HepG2 (cell line): ENCODE results near the gene RNU7-1. TPM values are rescaled to one million over a fixed set of nuclear protein-coding genes. Genes with fewer than 3 reads are reported as not detected.

ENCODE experiments used
- ARNTL ChIP-seq: sonication (generic); formaldehyde crosslinking; IDR thresholded peaks from 2 replicates; pipeline ENCODE4 v1.4.0; 2020; ENCODE audit warnings: mild to moderate bottlenecking, missing genetic modification reagents
- ERF ChIP-seq: IDR thresholded peaks from 2 replicates; pipeline ENCODE4 v1.6.1; 2018; ENCODE audit warnings: missing biosample characterization, missing genetic modification reagents
- ETV5 ChIP-seq: IDR thresholded peaks from 2 replicates; pipeline ENCODE4 v1.6.1; 2018; ENCODE audit warnings: missing biosample characterization, missing genetic modification reagents, inconsistent platforms, borderline replicate concordance
- KLF16 ChIP-seq, 2 experiments: sonication (generic) in 1 of 2; formaldehyde crosslinking in 1 of 2; IDR thresholded peaks; 2 replicates each; pipeline versions ENCODE4 v1.6.1 to v1.8.0; 2016 to 2023; ENCODE audit warnings: missing genetic modification reagents in 2 of 2, missing compliant biosample characterization in 1 of 2
- NRL ChIP-seq: sonication (generic); formaldehyde crosslinking; IDR thresholded peaks from 2 replicates; pipeline ENCODE4 v1.5.0; 2020; ENCODE audit warnings: missing genetic modification reagents, mild to moderate bottlenecking, moderate library complexity, borderline replicate concordance
- PRMT3 ChIP-seq: sonication (generic); formaldehyde crosslinking; IDR thresholded peaks from 2 replicates; pipeline ENCODE4 v1.8.1; 2022; ENCODE audit warnings: low read depth, mild to moderate bottlenecking, moderate library complexity, missing genetic modification reagents, borderline replicate concordance
- TOPORS ChIP-seq: sonication (generic); formaldehyde crosslinking; IDR thresholded peaks from 2 replicates; pipeline ENCODE4 v1.8.0; 2023; ENCODE audit warnings: mild to moderate bottlenecking, missing genetic modification reagents
- ZNF235 ChIP-seq: sonication (generic); formaldehyde crosslinking; IDR thresholded peaks from 2 replicates; pipeline ENCODE4 v1.8.1; 2023; ENCODE audit warnings: mild to moderate bottlenecking, missing genetic modification reagents, borderline replicate concordance
- ZNF570 ChIP-seq: sonication (generic); formaldehyde crosslinking; IDR thresholded peaks from 2 replicates; pipeline ENCODE4 v1.4.0; 2020; ENCODE audit warnings: mild to moderate bottlenecking, missing genetic modification reagents, borderline replicate concordance
- ZNF775 ChIP-seq: sonication (generic); formaldehyde crosslinking; IDR thresholded peaks from 2 replicates; pipeline ENCODE4 v1.4.0; 2020; ENCODE audit warnings: missing genetic modification reagents, mild to moderate bottlenecking, moderate library complexity, borderline replicate concordance
- ZNF776 ChIP-seq: sonication (generic); formaldehyde crosslinking; IDR thresholded peaks from 2 replicates; pipeline ENCODE4 v1.4.0; 2020; ENCODE audit warnings: mild to moderate bottlenecking, missing genetic modification reagents
- ZNF83 ChIP-seq: sonication (generic); formaldehyde crosslinking; IDR thresholded peaks from 2 replicates; pipeline ENCODE4 v1.4.0; 2020; ENCODE audit warnings: missing genetic modification reagents, mild to moderate bottlenecking, borderline replicate concordance
- polyA plus RNA-seq, 8 experiments: library from polyadenylated mRNA; depleted of rRNA in 3 of 8; stranded (reverse) in 7 of 8; unstranded in 1 of 8; fragments of >200 nt; fragmentation: Illumina TruSeq in 4 of 8; extraction: Trizol in 4 of 8; gene quantifications; 2 replicates each; pipeline versions ENCODE4 v1.2.1 to v1.2.3, GENCODE V29; 2011 to 2016; ENCODE audit warnings: low read depth in 4 of 8, missing spikeins in 1 of 8, mixed read lengths in 1 of 8; ENCODE audit not compliant: insufficient read depth in 1 of 8
- total RNA-seq, 5 experiments: library from RNA; depleted of rRNA; stranded (reverse); fragments of >200 nt; fragmentation: Illumina TruSeq; extraction: Trizol; gene quantifications; 2 replicates each; pipeline ENCODE4 v1.2.3, GENCODE V29; 2016; ENCODE audit warnings: low read depth in 1 of 5
- TF ChIP-seq, protein P1 (sequence below): sonication (generic); formaldehyde crosslinking; IDR thresholded peaks from 2 replicates; pipeline ENCODE4 v1.5.0; 2020; ENCODE audit warnings: mild to moderate bottlenecking, missing genetic modification reagents
- TF ChIP-seq, protein P2 (sequence below): sonication (generic); formaldehyde crosslinking; IDR thresholded peaks from 2 replicates; pipeline ENCODE4 v1.4.0; 2020; ENCODE audit warnings: mild to moderate bottlenecking, missing genetic modification reagents, borderline replicate concordance
- TF ChIP-seq, protein P3 (sequence below): sonication (generic); formaldehyde crosslinking; IDR thresholded peaks from 2 replicates; pipeline ENCODE4 v1.8.0; 2022; ENCODE audit warnings: missing genetic modification reagents, mild to moderate bottlenecking, inconsistent platforms, borderline replicate concordance
- TF ChIP-seq, protein P4 (sequence below): sonication (generic); formaldehyde crosslinking; IDR thresholded peaks from 2 replicates; pipeline ENCODE4 v1.5.0; 2020; ENCODE audit warnings: mild to moderate bottlenecking, missing genetic modification reagents

Gene RNU7-1
- total and polyA plus RNA-seq, 2 of the 13 experiments (the other 11 are each of a cell fraction or from before 2014, with no cell fraction given): not detected

DNA sequence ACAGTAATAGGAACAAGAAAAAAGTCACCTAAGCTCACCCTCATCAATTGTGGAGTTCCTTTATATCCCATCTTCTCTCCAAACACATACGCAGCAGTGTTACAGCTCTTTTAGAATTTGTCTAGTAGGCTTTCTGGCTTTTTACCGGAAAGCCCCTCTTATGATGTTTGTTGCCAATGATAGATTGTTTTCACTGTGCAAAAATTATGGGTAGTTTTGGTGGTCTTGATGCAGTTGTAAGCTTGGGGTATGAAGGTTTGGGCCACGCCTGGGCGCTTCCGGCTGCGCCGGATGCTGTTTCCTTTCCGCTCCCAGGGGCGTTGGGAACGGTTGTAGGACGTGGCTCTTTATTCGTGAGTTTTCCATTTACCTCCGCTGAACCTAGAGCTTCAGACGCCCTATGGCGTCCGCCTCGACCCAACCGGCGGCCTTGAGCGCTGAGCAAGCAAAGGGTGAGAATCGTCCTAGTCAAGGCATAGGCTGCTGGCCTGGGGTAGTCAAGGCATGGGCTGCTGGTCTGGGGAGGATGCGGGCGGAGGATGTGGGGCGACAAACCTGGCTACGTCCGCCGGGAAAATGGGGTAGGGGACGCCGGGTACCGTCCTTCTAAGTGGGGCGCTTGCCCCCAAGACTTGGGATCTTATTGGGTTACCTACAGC is at the start of gene RNU7-1, which contains the start of gene C12orf57 (continued):
- peak; percentile 90; the same call in 1 of the 2 replicates for TF ChIP-seq ETV5 (CRISPR knock-in tag)
- no peak for TF ChIP-seq TOPORS
- peak; percentile 70 to 99; a peak in 3 of 4 replicates for TF ChIP-seq KLF16 (CRISPR knock-in tag; IDR thresholded peaks at IDR 0.05)
- no peak for TF ChIP-seq ZNF235 (CRISPR knock-in tag)
- TF ChIP-seq, protein P1, sequence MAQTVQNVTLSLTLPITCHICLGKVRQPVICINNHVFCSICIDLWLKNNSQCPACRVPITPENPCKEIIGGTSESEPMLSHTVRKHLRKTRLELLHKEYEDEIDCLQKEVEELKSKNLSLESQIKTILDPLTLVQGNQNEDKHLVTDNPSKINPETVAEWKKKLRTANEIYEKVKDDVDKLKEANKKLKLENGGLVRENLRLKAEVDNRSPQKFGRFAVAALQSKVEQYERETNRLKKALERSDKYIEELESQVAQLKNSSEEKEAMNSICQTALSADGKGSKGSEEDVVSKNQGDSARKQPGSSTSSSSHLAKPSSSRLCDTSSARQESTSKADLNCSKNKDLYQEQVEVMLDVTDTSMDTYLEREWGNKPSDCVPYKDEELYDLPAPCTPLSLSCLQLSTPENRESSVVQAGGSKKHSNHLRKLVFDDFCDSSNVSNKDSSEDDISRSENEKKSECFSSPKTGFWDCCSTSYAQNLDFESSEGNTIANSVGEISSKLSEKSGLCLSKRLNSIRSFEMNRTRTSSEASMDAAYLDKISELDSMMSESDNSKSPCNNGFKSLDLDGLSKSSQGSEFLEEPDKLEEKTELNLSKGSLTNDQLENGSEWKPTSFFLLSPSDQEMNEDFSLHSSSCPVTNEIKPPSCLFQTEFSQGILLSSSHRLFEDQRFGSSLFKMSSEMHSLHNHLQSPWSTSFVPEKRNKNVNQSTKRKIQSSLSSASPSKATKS (CRISPR knock-in tag): no peak; the same call in 1 of the 2 replicates
- TF ChIP-seq NRL (CRISPR knock-in tag): peak; percentile 32; the same call in 1 of the 2 replicates
- TF ChIP-seq ZNF775: peak; percentile 91; the same call in 1 of the 2 replicates
- TF ChIP-seq, protein P2, sequence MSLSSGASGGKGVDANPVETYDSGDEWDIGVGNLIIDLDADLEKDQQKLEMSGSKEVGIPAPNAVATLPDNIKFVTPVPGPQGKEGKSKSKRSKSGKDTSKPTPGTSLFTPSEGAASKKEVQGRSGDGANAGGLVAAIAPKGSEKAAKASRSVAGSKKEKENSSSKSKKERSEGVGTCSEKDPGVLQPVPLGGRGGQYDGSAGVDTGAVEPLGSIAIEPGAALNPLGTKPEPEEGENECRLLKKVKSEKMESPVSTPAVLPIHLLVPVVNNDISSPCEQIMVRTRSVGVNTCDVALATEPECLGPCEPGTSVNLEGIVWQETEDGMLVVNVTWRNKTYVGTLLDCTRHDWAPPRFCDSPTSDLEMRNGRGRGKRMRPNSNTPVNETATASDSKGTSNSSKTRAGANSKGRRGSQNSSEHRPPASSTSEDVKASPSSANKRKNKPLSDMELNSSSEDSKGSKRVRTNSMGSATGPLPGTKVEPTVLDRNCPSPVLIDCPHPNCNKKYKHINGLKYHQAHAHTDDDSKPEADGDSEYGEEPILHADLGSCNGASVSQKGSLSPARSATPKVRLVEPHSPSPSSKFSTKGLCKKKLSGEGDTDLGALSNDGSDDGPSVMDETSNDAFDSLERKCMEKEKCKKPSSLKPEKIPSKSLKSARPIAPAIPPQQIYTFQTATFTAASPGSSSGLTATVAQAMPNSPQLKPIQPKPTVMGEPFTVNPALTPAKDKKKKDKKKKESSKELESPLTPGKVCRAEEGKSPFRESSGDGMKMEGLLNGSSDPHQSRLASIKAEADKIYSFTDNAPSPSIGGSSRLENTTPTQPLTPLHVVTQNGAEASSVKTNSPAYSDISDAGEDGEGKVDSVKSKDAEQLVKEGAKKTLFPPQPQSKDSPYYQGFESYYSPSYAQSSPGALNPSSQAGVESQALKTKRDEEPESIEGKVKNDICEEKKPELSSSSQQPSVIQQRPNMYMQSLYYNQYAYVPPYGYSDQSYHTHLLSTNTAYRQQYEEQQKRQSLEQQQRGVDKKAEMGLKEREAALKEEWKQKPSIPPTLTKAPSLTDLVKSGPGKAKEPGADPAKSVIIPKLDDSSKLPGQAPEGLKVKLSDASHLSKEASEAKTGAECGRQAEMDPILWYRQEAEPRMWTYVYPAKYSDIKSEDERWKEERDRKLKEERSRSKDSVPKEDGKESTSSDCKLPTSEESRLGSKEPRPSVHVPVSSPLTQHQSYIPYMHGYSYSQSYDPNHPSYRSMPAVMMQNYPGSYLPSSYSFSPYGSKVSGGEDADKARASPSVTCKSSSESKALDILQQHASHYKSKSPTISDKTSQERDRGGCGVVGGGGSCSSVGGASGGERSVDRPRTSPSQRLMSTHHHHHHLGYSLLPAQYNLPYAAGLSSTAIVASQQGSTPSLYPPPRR: peak; percentile 78
- peak; percentile 65 for TF ChIP-seq ARNTL (CRISPR knock-in tag)
- TF ChIP-seq, protein P3, sequence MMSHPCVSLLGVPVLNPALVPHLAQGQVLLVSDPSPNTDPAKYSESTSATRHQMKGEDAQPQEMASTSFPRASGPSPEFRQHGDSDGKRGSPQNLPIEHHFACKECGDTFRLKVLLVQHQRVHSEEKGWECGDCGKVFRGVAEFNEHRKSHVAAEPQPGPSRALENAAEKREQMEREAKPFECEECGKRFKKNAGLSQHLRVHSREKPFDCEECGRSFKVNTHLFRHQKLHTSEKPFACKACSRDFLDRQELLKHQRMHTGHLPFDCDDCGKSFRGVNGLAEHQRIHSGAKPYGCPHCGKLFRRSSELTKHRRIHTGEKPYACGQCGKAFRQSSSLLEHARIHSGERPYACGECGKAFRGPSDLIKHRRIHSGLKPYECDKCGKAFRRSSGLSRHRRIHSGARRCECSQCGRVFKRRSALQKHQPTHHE (CRISPR knock-in tag): peak; percentile 38; the same call in 1 of the 2 replicates
- TF ChIP-seq, protein P4, sequence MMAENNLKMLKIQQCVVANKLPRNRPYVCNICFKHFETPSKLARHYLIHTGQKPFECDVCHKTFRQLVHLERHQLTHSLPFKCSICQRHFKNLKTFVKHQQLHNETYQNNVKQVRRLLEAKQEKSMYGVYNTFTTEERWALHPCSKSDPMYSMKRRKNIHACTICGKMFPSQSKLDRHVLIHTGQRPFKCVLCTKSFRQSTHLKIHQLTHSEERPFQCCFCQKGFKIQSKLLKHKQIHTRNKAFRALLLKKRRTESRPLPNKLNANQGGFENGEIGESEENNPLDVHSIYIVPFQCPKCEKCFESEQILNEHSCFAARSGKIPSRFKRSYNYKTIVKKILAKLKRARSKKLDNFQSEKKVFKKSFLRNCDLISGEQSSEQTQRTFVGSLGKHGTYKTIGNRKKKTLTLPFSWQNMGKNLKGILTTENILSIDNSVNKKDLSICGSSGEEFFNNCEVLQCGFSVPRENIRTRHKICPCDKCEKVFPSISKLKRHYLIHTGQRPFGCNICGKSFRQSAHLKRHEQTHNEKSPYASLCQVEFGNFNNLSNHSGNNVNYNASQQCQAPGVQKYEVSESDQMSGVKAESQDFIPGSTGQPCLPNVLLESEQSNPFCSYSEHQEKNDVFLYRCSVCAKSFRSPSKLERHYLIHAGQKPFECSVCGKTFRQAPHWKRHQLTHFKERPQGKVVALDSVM (CRISPR knock-in tag): no peak
- TF ChIP-seq ZNF83: no peak
- TF ChIP-seq ZNF776 (CRISPR knock-in tag): peak; percentile 67; the same call in 1 of the 2 replicates
- peak; percentile 77 for TF ChIP-seq ERF (CRISPR knock-in tag)
- TF ChIP-seq ZNF570: peak; percentile 86; the same call in 1 of the 2 replicates
- TF ChIP-seq PRMT3 (CRISPR knock-in tag): peak; percentile 79
